DOHH2 (cell line): ENCODE results near the gene RAP2A.

ENCODE experiments used
- CTCF ChIP-seq: fragments of 200-600 bp; sonication (generic); IDR thresholded peaks from one replicate; pipeline ENCODE4 v1.5.1; 2014; ENCODE audit warnings: antibody characterized with exemption, mild to moderate bottlenecking, low read depth, low read length; ENCODE audit not compliant: poor library complexity, severe bottlenecking
- EZH2phosphoT487 ChIP-seq: fragments of 200-600 bp; sonication (generic); IDR thresholded peaks from 2 replicates; pipeline ENCODE4 v1.6.1; 2017; ENCODE audit warnings: borderline replicate concordance, mild to moderate bottlenecking, antibody characterized with exemption, low read length, moderate library complexity, mixed read lengths

DNA sequence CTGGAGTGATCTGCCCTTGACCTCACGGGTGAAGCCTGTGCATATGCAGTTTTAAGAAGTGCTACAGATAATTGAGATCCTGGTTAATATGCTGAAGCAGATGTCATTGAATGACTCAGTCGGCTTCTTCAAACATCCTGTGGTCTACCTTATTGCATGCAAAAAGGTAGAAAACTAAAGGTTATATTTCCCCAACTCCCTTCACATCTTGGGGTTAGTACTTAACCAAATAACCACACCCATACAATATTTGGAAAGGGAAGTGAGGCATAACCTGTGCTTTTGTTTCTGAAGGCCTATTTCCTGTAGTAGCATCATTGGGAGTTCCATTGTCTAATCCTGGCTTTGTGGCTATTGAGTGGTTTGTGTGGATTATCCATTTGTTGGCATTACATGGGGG, 58.3 kb downstream of the RAP2A start:
- TF ChIP-seq CTCF: no peak
- TF ChIP-seq EZH2phosphoT487: no peak
